ENCODE results near the gene XXYLT1. TPM values are rescaled to one million over a fixed set of nuclear protein-coding genes. Genes with fewer than 3 reads are reported as not detected.
"Not testable (repeated sequence)": the region's sequence is repeated elsewhere in the genome, so short reads cannot be mapped to it uniquely, and the experiment has no call there.

XXYLT1 gene
- total RNA-seq, 4 donors from 2014 or later = 6.0 to 16.1 (median 9.6) TPM

DNA sequence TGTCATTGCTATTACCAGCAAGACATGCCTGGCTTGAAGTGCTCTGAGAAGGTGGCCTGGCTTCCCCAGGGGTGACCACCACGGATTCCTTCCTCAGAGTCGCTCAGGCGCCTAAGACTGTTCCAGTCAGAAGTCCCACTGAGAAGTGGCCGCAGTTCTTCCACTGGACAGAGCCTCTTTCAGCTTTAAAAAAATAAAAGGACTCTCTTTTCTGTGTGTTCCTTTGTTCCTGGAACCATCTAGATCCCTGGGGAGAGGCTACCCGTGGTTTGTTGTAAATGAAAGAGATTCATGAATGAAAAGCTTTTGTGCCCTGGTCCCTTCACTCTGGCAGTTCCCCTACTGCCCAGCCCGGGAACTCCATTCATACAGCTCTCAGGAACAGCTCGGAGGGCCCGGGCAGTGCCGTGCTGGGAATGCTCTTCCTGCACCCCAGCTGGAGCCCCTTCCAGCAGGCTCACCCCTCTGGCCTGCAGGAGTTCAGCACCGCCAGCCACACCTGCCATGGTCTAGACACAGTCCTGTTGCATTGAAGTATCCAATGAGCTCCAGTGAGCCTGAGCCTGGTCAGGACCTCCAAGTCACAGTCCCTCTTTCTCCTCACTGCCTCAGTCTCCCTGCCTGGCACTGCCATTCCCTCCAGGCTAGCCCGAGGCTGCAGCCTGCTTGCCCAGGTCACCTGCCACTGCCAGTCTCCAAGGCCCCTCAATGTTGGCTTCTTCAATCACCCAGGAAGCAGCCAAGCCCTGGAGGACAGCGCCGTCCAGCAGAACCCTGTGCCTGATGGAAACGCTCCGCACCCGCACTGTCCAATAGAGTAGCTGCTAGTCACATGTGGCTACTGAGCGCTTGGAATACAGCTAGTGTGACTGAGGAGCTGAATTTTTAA, 75.4 kb downstream of the XXYLT1 start:
- ATAC-seq (ENCODE audit: low FRiP score) = no peak
- TF ChIP-seq, protein P1, sequence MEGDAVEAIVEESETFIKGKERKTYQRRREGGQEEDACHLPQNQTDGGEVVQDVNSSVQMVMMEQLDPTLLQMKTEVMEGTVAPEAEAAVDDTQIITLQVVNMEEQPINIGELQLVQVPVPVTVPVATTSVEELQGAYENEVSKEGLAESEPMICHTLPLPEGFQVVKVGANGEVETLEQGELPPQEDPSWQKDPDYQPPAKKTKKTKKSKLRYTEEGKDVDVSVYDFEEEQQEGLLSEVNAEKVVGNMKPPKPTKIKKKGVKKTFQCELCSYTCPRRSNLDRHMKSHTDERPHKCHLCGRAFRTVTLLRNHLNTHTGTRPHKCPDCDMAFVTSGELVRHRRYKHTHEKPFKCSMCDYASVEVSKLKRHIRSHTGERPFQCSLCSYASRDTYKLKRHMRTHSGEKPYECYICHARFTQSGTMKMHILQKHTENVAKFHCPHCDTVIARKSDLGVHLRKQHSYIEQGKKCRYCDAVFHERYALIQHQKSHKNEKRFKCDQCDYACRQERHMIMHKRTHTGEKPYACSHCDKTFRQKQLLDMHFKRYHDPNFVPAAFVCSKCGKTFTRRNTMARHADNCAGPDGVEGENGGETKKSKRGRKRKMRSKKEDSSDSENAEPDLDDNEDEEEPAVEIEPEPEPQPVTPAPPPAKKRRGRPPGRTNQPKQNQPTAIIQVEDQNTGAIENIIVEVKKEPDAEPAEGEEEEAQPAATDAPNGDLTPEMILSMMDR (IDR thresholded peaks at IDR 0.05) = no peak
- DNase-seq (ENCODE audit: low spot score) = no peak

DNA sequence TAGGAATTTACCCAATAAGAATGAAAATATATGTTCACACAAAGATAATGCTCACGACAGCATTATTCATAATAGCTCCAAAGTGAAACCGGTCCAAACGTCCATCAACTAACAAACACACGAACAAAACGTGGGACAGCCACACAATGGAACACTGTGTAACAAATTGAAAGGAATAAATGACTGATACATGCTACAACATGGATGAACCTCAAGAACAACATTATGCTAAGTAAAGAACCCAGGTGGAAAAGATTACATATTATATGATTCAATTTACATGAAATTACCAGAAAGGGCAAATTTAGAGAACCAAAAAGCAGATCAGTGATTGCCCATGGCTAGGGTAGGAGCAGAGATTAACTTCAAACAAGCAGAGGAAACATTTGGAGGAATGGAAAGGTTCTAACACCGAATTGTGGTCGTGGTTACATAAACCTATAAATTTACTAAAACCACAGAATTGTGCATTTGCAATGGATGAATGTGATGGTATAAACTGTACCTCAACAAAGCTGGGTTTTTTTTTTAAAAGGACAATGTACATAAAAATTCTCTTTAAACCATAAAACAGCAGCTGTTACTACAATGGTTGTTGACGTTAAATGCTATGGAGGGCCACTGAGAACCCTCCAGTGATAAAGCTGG, 76.3 kb downstream of the XXYLT1 start:
- no peak for DNase-seq (ENCODE audit: low spot score)
- TF ChIP-seq, protein P1 (IDR thresholded peaks at IDR 0.05) = no peak
- no peak for ATAC-seq (ENCODE audit: low FRiP score)

DNA sequence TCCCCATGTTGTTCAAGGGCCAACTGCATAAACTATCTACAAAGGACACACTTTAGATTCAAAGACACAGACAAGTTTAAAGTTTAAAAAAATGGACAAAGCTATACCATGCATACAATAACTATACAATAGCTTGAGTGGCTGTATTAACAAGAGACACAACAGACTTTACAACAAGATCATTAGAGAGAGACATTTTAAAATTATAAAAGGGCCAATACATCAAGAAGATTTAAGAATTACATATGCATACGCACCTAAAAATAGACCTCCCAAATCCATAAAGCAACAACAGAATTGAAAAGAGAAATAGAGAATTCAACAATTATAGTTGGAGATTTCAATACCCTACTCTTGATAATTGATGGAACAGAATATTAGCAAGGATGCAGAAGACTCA, 79.4 kb downstream of the XXYLT1 start:
- ATAC-seq (ENCODE audit: low FRiP score) (no peak), DNase-seq (ENCODE audit: low spot score) (no peak)
- TF ChIP-seq, protein P1 (IDR thresholded peaks at IDR 0.05) = no peak

DNA sequence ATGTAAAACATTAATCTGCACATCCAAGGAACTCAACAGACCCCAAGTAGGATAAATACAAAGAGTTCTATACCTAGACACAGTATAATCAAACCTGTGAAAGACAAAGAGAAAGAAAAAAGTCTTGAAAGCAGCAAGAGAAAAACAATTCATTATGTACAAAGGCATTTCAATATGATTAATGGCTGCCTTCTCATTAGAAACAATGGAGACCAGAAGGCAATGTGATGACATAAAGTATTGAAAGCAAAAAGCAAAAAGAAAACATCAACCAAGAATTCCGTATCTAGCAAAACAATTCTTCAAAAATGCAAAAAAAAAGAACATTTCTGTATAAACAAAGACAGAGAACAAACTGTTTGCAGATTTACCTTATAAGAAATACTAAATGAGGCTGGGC, 81.1 kb downstream of the XXYLT1 start:
- TF ChIP-seq, protein P1 (IDR thresholded peaks at IDR 0.05) = no peak
- DNase-seq (ENCODE audit: low spot score) (no peak), ATAC-seq (ENCODE audit: low FRiP score) (no peak)

DNA sequence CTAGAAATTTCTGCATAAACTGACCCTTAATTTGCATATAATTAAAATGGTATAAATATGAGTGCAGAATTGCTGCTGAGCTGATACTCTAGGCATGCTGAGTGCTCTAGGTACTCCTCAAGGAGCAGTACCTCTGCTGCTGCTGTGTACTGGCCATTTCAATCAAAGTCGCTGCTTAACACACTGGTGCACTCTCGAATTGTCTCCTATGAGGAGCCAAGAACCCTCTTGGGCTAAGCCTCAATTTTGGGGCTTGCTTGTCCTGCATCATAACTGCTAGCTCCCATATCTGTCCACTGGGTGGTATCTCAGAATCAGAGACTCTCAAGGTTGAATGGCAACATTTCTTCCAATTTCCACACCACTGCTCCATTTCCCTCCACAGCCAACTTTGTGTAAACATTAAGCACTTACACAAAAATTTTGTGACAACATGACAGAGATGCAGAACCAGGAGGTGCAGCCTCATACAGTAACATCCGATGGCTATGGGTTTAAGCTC, 82.5 kb downstream of the XXYLT1 start:
- TF ChIP-seq, protein P1 (IDR thresholded peaks at IDR 0.05) = no peak
- DNase-seq (ENCODE audit: low spot score) = no peak
- ATAC-seq (ENCODE audit: low FRiP score) = no peak

DNA sequence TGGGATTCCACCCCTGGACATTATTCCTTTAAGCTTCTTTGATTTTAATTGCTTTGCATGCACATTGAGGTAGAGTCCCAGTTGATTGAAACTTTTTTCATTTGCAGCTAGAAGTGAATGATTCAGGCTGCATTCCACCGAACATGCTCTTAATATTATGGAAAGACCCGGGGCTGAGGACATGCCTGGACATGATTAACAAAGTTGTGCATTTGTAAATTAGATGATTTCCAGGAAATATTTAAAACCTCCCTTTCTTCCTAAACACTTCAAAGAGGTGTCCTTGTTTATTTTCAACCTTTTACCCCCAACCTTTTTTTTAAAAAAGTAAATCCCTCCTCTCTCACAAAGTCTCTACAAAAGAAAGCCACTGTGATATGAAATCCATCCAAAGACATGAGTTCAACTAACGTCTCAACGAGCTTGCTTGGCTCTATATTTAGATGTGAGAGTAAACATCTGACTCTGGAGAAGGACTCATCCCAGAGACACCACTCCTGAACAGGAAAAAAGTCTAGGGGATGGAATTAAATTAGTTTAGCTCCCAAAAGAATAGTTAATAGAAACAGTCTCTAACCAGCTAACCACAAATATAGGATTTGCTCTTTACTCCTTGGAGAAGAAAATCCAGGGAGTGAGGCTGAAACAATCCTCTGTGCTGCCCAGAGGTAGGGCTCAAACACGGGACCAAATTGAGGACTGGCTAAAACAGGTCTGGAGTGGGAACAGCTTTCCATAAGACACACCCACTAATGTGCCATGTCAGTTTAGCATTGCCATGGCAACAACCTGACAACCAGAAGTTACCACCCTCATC, 83.1 kb downstream of the XXYLT1 start:
- TF ChIP-seq, protein P1 (IDR thresholded peaks at IDR 0.05) = no peak
- DNase-seq (ENCODE audit: low spot score) (no peak), ATAC-seq (ENCODE audit: low FRiP score) (no peak)

DNA sequence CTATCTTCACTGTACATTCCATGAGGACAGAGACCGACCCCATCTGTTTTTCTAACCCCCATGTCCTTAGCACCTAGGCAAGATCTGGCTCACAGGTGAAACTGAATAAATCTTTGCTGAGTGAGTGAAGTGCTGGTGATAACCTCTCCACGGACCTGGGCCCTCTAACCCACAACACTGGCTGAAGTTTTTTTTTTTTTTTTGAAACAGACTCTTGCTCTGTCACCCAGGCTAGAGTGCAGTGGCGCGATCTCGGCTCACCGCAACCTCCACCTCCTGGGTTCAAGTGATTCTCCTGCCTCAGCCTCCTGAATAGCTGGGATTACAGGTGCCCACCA, 84.3 kb downstream of the XXYLT1 start:
- DNase-seq (ENCODE audit: low spot score); ATAC-seq (ENCODE audit: low FRiP score): not testable (repeated sequence)
